CD4-positive, alpha-beta T cell treated with Interleukin-6 at 100 ng/mL for 8 hours (primary cell): Measurements from ENCODE around the gene NT5DC2.

Source experiments
- DNase-seq: peaks from one replicate; pipeline ENCODE4 v3.0.0-alpha.2; 2020; ENCODE audit warnings: mixed read lengths, low spot score

Gene NT5DC2

DNA sequence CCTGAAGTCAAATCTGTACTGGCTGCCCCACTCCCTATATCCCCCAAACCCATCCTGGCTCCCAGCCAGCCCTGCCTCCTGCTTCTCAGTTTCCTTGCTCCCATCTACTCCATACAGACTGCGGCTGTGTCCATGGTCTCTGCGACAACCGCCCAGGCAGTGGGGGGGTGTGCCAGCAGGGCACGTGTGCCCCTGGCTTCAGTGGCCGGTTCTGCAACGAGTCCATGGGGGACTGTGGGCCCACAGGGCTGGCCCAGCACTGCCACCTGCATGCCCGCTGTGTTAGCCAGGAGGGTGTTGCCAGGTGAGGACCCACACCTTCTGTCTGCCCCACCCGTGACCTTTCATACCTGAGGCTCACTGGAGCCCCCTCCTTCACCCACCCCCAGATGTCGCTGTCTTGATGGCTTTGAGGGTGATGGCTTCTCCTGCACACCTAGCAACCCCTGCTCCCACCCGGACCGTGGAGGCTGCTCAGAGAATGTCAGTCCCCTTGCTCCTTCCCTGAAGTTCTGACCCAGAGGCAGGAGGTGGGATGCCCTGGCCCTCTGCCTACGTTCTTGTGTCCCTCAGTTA, 23.8 kb downstream of the NT5DC2 start:
- no peak for DNase-seq

DNA sequence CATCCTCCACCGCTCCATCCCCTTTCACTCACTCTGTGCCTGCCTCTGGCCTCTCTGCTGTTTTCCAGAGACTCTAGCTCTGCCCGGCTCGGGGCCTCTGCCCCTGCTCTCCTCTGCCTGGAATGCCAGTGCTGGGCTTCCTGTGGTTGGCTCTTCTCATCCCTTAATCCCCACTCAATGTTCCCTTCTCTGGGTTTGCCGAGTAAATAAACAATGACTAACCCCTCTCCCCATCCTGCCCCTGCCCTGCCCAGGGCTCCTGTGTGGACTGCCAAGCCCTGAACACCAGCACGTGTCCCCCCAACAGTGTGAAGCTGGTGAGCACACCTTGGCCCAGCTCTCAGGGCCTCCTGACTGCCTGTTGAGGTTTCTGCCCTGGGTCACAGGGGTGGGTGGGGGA, 26.3 kb downstream of the NT5DC2 start:
- DNase-seq, result no peak

DNA sequence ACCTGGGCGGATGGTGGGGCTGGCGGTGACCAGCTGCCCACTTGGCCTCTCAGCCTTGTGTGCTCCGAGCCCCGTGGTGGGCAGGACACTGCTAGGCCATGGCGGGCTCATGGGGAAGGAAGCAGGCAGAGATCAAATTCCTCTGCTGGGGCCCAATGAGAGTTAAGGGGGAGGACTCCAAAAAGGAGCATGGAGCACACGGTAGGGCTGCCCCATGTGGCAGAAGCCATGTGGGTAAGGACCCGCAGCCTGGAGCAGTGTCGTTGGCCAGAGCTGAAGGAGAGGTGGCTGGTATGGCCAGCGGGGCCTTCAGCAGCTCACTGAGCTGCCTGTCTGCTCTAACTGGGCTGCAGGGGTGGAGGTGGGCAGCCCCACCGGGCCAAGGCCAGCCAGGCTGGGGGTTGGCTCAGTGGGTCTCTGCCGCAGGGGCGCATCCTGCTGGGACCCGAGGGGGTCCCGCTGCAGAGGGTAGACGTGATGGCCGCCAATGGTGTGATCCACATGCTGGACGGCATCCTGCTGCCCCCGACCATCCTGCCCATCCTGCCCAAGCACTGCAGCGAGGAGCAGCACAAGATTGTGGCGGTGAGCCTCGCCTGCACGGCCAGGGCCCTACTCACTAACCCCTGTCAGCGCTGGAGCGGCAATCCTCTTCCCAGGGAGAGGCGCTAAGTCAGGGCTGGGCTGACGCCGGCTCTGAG, 27.2 kb downstream of the NT5DC2 start:
- DNase-seq, result no peak

DNA sequence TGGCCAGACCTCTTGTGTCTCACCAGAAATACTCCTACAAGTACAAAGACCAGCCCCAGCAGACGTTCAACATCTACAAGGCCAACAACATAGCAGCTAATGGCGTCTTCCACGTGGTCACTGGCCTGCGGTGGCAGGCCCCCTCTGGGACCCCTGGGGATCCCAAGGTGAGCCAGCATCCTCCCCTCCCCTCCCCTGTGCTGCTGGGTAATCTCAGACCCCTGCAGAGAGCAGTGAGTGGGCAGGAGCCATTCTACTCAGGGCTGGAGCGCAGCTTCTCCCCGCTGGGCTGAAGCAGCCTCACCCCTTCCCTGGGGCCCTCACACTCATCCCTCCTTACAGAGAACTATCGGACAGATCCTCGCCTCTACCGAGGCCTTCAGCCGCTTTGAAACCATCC, 28.7 kb downstream of the NT5DC2 start:
- no peak for DNase-seq

DNA sequence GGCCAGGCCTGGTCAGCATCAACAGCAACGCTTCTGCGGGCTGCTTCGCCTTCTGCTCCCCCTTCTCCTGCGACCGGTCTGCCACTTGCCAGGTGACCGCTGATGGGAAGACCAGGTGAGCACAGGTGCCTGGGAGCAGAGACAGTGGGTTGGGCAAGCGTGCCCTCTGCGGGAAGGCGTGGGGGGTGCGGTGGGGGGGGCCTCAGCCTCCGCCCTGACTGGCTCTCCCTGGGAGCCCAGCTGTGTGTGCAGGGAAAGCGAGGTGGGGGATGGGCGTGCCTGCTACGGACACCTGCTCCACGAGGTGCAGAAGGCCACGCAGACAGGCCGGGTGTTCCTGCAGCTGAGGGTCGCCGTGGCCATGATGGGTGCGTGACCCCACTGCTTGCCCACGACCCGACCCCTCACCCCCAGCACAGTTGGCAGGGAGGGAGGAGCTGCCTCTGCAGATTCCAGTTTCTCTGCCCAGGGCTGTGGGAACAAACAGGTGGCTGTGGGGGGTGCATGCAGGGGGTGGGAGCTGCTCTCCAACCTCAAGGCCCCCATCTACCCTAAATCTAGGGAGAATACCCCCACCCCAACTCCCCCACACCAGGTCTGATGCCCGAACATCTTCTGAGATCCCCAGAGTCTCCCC, 29.8 kb downstream of the NT5DC2 start:
- no peak for DNase-seq

DNA sequence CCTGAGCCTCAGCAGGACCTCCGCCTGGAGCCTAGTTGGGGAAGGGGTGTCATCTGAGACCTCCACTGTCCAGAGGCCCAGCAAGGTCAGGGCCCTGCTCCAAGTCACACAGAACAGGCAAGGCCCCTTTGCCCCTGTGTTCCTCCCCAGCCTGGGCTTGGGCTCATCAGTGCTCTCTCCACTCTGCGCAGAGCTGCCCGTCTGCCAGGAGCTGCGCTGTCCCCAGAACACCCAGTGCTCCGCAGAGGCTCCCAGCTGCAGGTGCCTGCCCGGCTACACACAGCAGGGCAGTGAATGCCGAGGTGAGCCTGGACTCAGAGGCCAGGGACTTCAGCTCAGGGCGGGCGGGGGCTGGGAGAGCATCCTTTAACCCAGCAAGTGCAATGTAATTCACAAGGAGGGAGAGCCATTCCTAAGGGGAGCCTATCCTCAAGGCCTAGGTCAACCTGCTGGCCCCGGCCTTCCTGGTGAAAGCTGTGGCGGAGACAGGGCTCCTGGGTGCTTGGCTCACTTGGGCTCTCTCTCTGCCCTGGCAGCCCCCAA, 30.8 kb downstream of the NT5DC2 start:
- no peak for DNase-seq

DNA sequence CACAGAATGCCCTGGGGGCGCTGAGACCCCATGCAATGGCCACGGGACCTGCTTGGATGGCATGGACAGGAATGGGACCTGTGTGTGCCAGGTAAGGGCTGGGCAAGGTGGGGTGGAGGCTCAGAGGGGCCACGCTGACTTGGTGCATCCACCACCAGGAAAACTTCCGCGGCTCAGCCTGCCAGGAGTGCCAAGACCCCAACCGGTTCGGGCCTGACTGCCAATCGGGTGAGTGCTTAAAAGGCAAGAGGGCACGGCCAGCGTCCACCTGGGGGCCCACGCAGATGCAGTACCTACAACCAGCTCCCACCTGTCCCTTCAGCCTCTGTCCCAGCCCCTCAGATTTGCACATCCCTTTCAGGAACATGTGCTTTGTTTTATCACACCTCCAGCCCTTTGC, 31.7 kb downstream of the NT5DC2 start:
- DNase-seq, result no peak

DNA sequence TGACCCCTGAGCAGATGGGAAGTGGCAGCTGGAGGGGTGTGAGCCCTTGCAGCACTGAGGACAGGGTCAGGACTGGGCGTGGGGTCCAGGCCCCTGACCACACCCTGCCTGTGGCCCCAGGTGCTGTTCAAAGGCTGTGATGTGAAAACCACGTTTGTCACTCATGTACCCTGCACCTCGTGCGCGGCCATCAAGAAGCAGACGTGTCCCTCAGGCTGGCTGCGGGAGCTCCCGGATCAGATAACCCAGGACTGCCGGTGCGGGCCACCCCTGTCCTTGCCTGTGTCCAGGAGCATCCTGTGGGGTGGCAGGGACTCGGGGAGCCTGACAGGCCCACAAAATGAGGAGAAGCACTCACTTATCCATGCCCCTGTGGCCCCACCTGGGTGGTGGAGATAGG, 32.6 kb downstream of the NT5DC2 start:
- no peak for DNase-seq

DNA sequence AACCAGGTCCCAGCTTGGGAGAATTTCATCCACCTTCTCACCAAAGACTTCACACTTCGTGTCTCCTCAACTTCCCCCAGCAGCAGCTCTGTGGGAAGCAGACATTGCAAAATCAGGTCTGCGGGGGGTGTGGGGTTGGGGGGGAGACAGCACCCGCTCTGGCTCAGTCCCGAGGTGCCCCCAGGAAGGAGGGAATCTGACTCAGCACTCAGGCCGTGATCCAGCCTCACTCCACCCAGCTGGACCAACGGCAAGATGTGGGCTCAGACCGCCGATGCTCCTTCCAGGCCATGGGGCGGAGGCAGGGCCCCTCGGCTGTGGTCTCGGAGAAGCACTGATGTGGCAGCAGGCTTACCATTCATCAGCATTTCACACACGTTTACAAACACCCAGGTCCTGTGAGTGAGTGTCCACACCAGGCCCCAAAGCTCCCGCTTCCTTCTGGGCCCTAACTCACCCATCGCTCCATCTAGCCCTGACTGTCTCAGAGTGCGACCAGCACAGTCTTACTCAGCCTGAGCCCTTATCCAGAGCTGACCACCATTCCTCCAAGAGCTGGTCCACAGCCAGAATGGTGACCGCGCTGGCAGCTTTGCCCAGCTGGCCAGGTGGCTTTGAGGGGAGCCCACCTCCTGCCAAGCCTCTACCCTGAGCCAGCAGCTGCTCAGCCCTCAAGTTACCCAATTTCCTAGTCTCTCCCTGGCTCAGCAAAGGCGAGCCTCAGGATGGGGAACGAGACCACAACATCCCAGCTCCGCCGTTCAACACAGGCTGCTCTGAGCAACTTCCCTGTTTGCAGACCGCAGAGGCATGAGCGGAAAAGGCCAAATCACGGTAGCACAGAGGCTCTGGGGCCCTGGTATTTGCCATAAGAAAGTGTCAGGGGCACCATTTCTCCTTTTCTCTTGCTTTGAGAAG, 35.3 kb downstream of the NT5DC2 start:
- DNase-seq, result no peak

DNA sequence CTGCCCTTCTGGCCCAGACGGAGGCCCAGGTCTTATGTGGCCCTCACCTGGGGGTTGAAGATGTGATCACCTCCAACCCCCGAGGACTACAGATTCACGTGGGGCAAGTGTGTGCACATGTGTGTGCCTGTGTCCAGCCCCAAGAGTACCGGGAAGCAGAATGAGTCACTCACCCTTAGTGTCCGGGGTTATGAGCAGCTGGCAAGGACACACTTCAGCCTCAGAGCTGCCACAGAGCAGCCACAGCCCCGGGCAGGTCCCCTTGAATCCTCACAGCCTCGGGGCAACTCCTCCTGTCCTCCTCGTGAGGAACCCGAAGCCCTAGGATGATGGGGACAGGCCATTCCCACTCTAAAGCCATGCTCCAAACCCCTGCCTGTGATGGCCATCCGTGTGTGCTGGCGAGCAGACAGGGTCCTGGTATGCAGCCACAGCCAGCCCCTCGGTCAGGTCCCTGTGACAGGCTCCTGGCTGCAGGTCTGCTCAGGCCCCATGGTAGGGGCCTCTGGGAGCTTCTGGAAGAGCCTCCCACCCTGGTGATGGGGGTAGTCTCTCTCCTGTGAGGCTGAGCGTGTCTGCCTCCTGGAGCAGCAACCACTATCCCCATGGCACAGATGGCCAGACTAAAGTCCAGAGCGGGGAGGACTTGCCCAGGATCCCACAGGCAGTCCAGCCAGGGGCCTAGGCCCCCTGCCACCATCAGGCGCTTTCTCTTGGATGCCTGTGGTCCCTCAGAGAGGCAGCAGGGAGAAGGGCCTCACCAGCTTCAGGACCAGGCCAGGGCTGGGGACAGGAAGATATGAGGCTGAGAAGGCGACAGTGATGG, 37.7 kb downstream of the NT5DC2 start:
- no peak for DNase-seq

DNA sequence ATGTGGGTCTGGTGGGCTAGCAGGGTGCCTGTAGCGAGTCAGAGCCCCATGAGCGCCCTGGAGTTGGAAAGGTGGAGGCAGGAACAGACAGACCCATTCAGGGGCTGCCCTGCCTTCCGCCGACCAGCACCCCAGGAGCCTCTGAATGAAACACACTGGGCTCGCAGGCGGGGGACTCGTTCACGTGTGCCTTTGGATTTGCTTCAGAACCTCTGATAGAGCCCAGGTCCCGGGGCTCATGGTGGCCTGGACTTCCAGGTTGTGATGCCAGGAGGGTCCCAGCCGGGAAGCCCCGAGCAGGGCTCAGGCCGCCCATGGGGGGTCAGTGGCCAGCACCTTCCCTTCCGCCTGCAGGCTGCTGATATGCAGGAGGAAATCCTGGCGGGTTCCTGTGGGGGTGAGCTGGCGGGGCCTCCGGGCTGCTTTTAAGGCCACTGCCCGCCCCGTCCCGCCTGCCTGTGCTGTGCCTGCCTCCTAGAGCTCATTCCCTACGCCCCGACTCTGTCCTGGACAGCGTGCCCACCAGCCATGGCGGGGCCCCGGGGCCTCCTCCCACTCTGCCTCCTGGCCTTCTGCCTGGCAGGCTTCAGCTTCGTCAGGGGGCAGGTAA, 38.7 kb downstream of the NT5DC2 start, which contains the start of gene STAB1:
Gene STAB1, plus strand, starts transcription at position 453 of the 610 bp plus-strand sequence. Its CDS starts 76 bp downstream, at position 529.
- no peak for DNase-seq

DNA sequence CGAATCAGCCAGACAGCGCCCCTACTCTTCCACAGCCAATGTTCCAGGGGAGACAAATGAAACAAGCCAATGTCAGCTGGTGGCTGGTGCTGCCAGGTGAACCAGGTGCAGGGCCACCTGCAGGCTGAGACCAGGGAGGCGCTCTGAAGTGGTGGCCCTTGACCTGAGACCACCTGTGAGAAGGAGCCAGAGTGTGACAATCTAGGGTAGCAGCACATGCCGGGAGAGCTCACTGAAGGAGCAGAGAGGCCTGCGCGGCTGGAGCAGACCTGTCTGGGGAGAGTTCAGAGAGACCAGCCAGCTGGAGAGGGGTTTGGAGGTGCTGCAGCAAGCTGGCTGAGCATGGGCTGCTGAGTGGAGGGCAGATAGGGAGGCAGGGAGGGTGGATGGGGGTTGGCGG, 39.2 kb downstream of the NT5DC2 start:
- no peak for DNase-seq

DNA sequence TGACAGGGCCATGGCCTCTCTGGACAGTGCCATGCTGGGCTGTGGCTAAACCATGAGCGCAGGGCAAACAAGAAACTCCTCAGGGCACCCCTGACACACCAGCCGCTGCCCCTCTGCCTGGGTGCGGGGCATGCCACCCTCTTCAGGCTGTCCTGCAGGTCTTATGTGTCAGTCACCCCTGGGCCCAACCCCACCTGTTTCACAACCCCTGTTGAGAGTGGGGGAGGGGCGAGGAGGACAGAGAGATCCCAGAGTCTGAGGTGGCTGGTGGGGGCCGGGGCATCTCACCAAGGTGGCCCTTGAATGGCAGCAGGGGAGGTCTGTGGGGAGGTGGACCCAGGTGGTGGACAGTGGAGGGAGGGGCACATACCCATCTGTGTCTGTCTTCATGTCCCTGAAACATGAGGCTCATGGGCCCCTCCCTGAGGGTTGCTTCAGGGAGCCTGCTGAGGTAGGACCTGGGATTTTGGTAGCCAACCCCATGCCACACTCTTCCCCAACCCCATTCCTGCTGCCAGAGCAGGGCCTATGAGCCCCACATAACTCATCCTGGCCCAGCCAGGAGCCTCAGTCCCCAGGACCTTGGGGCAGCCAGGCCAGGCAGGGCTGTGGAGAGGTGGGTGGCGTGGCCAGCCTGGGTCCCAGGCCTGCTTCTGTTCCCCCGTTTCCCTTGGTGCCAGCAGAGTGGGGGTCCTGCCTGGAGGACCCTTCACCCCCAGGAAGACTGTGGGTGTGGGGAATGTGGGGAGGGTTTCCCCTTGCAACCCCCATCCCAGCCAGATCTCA, 40.2 kb downstream of the NT5DC2 start:
- no peak for DNase-seq

DNA sequence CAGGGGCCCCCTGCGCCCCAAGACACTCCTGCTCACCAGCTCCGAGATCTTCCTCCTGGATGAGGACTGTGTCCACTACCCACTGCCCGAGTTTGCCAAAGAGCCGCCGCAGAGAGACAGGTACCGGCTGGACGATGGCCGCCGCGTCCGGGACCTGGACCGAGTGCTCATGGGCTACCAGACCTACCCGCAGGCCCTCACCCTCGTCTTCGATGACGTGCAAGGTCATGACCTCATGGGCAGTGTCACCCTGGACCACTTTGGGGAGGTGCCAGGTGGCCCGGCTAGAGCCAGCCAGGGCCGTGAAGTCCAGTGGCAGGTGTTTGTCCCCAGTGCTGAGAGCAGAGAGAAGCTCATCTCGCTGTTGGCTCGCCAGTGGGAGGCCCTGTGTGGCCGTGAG, 41.6 kb downstream of the NT5DC2 start:
- DNase-seq, result no peak

DNA sequence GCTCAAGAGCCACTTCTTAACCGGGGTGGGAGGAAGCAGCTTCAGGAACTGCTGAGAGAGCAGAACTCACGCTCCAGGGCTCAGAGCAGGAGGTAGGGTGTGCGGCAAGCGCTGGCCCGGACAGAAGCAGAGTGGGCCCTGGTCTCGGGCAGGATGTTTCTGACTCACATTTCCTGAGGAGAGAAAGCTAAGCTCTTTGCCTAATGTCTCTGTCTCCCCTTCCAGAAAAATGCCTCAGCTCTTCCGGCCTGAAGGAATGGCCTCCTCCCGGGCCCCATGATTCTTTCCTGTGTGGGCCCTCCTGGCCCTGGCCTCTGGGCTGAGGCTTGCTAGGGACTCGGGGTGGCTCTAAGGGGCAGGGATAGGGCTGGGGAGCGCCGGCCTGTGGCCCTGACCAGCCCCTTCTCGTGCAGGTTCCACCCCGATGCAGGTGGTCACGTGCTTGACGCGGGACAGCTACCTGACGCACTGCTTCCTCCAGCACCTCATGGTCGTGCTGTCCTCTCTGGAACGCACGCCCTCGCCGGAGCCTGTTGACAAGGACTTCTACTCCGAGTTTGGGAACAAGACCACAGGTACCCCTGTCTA, 42.6 kb downstream of the NT5DC2 start:
- no peak for DNase-seq

DNA sequence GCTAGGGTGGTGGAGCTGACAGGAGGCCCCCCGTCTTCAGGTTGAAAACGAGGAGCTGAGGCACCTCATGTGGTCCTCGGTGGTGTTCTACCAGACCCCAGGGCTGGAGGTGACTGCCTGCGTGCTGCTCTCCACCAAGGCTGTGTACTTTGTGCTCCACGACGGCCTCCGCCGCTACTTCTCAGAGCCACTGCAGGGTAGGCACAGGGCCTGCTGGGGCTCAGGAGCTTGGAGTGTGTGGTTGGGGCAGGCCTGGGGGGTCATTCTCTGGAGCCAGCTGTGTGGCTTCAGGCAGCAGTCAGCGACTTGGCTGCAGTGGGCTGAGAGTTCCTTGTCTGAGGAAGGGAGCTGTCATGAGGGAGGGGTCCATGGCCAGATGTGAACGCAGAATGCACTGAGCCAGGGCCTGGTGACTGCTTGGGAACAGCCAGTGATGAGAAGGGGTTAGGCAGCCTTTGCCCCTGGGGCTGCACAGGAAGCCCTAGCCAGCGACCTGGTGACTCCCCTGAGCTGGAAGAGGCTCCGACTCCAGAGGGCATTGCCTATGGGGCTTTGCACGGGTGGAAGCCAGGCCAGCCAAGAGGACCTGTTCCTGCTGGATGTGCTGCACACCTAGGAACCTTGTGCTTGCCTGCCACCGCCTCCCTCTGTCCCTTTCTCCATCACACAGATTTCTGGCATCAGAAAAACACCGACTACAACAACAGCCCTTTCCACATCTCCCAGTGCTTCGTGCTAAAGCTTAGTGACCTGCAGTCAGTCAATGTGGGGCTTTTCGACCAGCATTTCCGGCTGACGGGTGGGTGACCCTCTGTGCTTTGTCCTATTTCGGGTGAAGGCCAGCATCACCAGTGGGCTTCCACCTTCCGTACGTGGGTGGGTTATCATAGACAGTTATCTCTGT, 43.4 kb downstream of the NT5DC2 start:
- no peak for DNase-seq

DNA sequence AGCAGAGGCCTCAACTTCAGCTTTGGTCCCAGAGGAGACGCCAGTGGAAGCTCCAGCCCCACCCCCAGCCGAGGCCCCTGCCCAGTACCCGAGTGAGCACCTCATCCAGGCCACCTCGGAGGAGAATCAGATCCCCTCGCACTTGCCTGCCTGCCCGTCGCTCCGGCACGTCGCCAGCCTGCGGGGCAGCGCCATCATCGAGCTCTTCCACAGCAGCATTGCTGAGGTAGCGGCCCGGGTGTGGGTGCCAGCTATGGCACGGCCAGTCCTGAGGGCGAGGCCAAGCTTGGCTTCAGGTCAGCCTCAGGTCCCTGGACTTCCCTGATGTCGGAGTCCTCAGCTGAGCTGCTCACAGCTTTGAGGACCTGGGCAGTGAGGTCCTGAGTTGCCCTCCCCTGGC, 44.2 kb downstream of the NT5DC2 start:
- DNase-seq, result no peak

DNA sequence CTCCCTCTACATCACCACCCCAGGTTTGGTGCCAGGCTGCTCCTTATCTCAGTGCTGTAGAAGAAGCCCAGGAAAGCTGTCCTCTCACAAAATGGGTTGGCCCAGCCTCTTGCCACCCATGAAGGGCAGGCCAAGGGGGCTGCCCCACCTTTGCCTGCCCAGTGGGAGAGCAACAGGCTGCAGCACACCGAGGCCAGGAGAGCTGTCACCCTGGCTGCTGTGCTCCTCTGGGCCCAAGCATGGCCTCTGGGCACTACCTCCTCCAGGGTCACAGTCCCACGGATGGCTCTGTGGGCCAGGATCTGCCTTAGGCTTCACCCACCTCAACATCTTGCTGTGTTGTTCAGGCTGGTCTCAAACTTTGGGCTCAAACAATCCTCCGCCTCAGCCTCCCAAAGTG, 44.9 kb downstream of the NT5DC2 start:
- DNase-seq, result no peak
